ENCODE measurements around the gene MRPS34. TPM values are rescaled to one million over a fixed set of nuclear protein-coding genes. Genes with fewer than 3 reads are reported as not detected.

The MRPS34 gene
- total RNA-seq, 1 donor from 2014 or later, result 75.1 TPM

GRCh38 chr16:1767116-1767994 is 5.6 kb downstream of the MRPS34 start:
- Mint-ChIP-seq H3K36me3 (ENCODE audit: unreplicated experiment) (no peaks in the 10 kb centered on the region), H3K27me3 (ENCODE audit: unreplicated experiment) (peaks cover 13% of the 10 kb centered on the region), H3K4me1 (ENCODE audit: low read depth, unreplicated experiment) (peaks cover 4% of the 10 kb centered on the region), H3K4me3 (ENCODE audit: unreplicated experiment) (no peak overlapping the region), H3K27ac (ENCODE audit: unreplicated experiment) (no peak overlapping the region), H3K9me3 (ENCODE audit: unreplicated experiment) (peaks cover 16% of the 10 kb centered on the region)
- no peak for DNase-seq
- TF ChIP-seq, protein P1, sequence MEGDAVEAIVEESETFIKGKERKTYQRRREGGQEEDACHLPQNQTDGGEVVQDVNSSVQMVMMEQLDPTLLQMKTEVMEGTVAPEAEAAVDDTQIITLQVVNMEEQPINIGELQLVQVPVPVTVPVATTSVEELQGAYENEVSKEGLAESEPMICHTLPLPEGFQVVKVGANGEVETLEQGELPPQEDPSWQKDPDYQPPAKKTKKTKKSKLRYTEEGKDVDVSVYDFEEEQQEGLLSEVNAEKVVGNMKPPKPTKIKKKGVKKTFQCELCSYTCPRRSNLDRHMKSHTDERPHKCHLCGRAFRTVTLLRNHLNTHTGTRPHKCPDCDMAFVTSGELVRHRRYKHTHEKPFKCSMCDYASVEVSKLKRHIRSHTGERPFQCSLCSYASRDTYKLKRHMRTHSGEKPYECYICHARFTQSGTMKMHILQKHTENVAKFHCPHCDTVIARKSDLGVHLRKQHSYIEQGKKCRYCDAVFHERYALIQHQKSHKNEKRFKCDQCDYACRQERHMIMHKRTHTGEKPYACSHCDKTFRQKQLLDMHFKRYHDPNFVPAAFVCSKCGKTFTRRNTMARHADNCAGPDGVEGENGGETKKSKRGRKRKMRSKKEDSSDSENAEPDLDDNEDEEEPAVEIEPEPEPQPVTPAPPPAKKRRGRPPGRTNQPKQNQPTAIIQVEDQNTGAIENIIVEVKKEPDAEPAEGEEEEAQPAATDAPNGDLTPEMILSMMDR (IDR thresholded peaks at IDR 0.05; ENCODE audit: partially characterized antibody, unreplicated experiment), result no peak

GRCh38 chr16:1766701-1767100 is 6.2 kb downstream of the MRPS34 start:
- Mint-ChIP-seq H3K4me1 (ENCODE audit: low read depth, unreplicated experiment) (peaks cover 6% of the 10 kb centered on the region), H3K27me3 (ENCODE audit: unreplicated experiment) (peaks cover 10% of the 10 kb centered on the region), H3K36me3 (ENCODE audit: unreplicated experiment) (no peaks in the 10 kb centered on the region), H3K4me3 (ENCODE audit: unreplicated experiment) (no peak overlapping the region), H3K9me3 (ENCODE audit: unreplicated experiment) (peaks cover 9% of the 10 kb centered on the region), H3K27ac (ENCODE audit: unreplicated experiment) (no peak overlapping the region)
- TF ChIP-seq, protein P1 (IDR thresholded peaks at IDR 0.05; ENCODE audit: partially characterized antibody, unreplicated experiment), result no peak
- no peak for DNase-seq

DNA sequence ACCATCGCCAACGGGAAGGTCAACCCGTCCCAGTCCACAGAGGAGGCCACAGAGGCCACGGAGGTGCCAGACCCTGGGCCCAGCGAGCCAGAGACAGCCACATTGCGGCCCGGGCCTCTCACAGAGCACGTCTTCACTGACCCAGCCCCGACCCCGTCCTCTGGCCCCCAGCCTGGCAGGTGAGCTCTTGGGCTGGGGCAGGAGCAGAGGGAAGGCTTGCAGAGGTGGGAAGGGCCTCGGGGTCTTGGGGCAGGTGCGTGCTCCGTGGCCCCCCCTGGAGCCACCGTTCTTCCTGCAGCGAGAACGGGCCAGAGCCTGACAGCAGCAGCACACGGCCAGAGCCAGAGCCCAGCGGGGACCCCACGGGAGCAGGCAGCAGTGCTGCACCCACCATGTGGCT is 6.7 kb downstream of the MRPS34 start:
- H3K27ac Mint-ChIP-seq (ENCODE audit: unreplicated experiment), result no peak overlapping the region
- H3K27me3 Mint-ChIP-seq (ENCODE audit: unreplicated experiment), result peaks cover 10% of the 10 kb centered on the region
- DNase-seq, result no peak
- H3K4me1 Mint-ChIP-seq (ENCODE audit: low read depth, unreplicated experiment), result peaks cover 7% of the 10 kb centered on the region
- H3K9me3 Mint-ChIP-seq (ENCODE audit: unreplicated experiment), result peaks cover 9% of the 10 kb centered on the region
- TF ChIP-seq, protein P1 (IDR thresholded peaks at IDR 0.05; ENCODE audit: partially characterized antibody, unreplicated experiment), result no peak
- no peak overlapping the region for H3K4me3 Mint-ChIP-seq (ENCODE audit: unreplicated experiment)
- H3K36me3 Mint-ChIP-seq (ENCODE audit: unreplicated experiment), result no peaks in the 10 kb centered on the region

DNA sequence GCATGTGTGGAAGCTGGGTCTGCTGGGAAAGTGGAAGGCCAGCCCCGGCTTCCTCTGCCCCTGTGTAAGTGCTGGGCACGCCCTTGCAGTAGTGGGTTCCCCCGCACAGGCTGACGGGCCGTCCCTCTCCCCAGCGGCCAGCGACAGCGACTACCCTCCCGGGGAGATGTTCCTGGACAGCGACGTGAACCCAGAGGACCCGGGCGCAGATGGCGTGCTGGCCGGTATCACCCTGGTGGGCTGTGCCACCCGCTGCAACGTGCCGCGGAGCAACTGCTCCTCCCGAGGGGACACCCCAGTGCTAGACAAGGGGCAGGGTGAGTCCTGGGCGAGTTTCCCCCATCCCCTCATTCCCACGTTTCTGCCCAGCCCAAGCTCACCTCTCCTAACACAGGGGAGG is 7.1 kb downstream of the MRPS34 start:
- Mint-ChIP-seq H3K36me3 (ENCODE audit: unreplicated experiment) (no peaks in the 10 kb centered on the region), H3K9me3 (ENCODE audit: unreplicated experiment) (peaks cover 9% of the 10 kb centered on the region), H3K4me3 (ENCODE audit: unreplicated experiment) (no peak overlapping the region), H3K27ac (ENCODE audit: unreplicated experiment) (no peak overlapping the region), H3K27me3 (ENCODE audit: unreplicated experiment) (peaks cover 10% of the 10 kb centered on the region), H3K4me1 (ENCODE audit: low read depth, unreplicated experiment) (peaks cover 9% of the 10 kb centered on the region)
- TF ChIP-seq, protein P1 (IDR thresholded peaks at IDR 0.05; ENCODE audit: partially characterized antibody, unreplicated experiment), result no peak
- no peak for DNase-seq

DNA sequence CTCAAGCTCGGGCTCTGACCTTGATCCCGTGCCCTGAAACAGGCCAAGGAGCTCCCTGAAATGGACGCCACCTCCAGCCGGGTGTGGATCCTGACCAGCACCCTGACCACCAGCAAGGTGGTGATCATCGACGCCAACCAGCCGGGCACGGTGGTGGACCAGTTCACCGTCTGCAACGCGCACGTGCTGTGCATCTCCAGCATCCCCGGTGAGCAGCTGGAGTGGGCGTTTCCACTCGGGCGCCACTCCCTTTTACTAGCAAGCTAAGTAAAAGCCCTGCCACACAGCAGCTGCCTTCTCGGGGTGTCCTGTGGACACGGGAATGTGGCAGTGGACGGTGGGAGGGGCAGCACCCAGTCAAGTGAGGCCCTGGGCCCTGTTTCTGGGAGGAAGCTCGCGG is 8.0 kb downstream of the MRPS34 start:
- Mint-ChIP-seq H3K9me3 (ENCODE audit: unreplicated experiment) (peaks cover 4% of the 10 kb centered on the region), H3K4me3 (ENCODE audit: unreplicated experiment) (no peak overlapping the region), H3K27ac (ENCODE audit: unreplicated experiment) (no peak overlapping the region), H3K27me3 (ENCODE audit: unreplicated experiment) (peaks cover 4% of the 10 kb centered on the region), H3K36me3 (ENCODE audit: unreplicated experiment) (no peaks in the 10 kb centered on the region), H3K4me1 (ENCODE audit: low read depth, unreplicated experiment) (peaks cover 6% of the 10 kb centered on the region)
- DNase-seq, result no peak
- TF ChIP-seq, protein P1 (IDR thresholded peaks at IDR 0.05; ENCODE audit: partially characterized antibody, unreplicated experiment), result no peak
